HepG2 (cell line): ENCODE measurements around the gene HOXA13. TPM values are rescaled to one million over a fixed set of nuclear protein-coding genes. Genes with fewer than 3 reads are reported as not detected.

Source experiments
- GATAD1 ChIP-seq: IDR thresholded peaks from 2 replicates; pipeline ENCODE4 v1.6.1; 2016; ENCODE audit warnings: missing genetic modification reagents, missing compliant biosample characterization
- MZF1 ChIP-seq: sonication (generic); formaldehyde crosslinking; IDR thresholded peaks from 2 replicates; pipeline ENCODE4 v1.8.1; 2023; ENCODE audit warnings: mild to moderate bottlenecking, missing genetic modification reagents, borderline replicate concordance
- STAG1 ChIP-seq: sonication (generic); formaldehyde crosslinking; IDR thresholded peaks from 2 replicates; pipeline ENCODE4 v1.4.0; 2020; ENCODE audit warnings: missing genetic modification reagents
- ZBTB7B ChIP-seq: sonication (generic); formaldehyde crosslinking; IDR thresholded peaks from 2 replicates; pipeline ENCODE4 v1.4.0; 2020; ENCODE audit warnings: missing genetic modification reagents
- ZNF124 ChIP-seq: sonication (generic); formaldehyde crosslinking; IDR thresholded peaks from 2 replicates; pipeline ENCODE4 v1.4.0; 2020; ENCODE audit warnings: missing genetic modification reagents
- ZNF326 ChIP-seq: sonication (generic); formaldehyde crosslinking; IDR thresholded peaks from 2 replicates; pipeline ENCODE4 v1.4.0; 2020; ENCODE audit warnings: missing genetic modification reagents, borderline replicate concordance
- ZNF451 ChIP-seq: sonication (generic); formaldehyde crosslinking; IDR thresholded peaks from 2 replicates; pipeline ENCODE4 v1.5.0; 2020; ENCODE audit warnings: mild to moderate bottlenecking, missing genetic modification reagents
- ZNF513 ChIP-seq: sonication (generic); formaldehyde crosslinking; conservative IDR thresholded peaks from 2 replicates; pipeline ENCODE4 v1.5.0; 2020; ENCODE audit warnings: missing genetic modification reagents
- polyA plus RNA-seq, 8 experiments: library from polyadenylated mRNA; depleted of rRNA in 3 of 8; stranded (reverse) in 7 of 8; unstranded in 1 of 8; fragments of >200 nt; fragmentation: Illumina TruSeq in 4 of 8; extraction: Trizol in 4 of 8; gene quantifications; 2 replicates each; pipeline versions ENCODE4 v1.2.1 to v1.2.3, GENCODE V29; 2011 to 2016; ENCODE audit warnings: low read depth in 4 of 8, missing spikeins in 1 of 8, mixed read lengths in 1 of 8; ENCODE audit not compliant: insufficient read depth in 1 of 8
- total RNA-seq, 5 experiments: library from RNA; depleted of rRNA; stranded (reverse); fragments of >200 nt; fragmentation: Illumina TruSeq; extraction: Trizol; gene quantifications; 2 replicates each; pipeline ENCODE4 v1.2.3, GENCODE V29; 2016; ENCODE audit warnings: low read depth in 1 of 5
- TF ChIP-seq, protein P1 (sequence below): sonication (generic); formaldehyde crosslinking; IDR thresholded peaks from 2 replicates; pipeline ENCODE4 v1.5.1; 2020; ENCODE audit warnings: mild to moderate bottlenecking, missing genetic modification reagents, moderate library complexity
- TF ChIP-seq, protein P2 (sequence below): IDR thresholded peaks from 2 replicates; pipeline ENCODE4 v1.6.1; 2016; ENCODE audit warnings: mild to moderate bottlenecking

HOXA13 gene
- total and polyA plus RNA-seq, 2 of the 13 experiments (the other 11 are each of a cell fraction or from before 2014, with no cell fraction given): 0.01 to 0.04 TPM

GRCh38 chr7:27210441-27211083, 10.7 kb upstream of the HOXA13 start (continued):
- TF ChIP-seq, protein P1, sequence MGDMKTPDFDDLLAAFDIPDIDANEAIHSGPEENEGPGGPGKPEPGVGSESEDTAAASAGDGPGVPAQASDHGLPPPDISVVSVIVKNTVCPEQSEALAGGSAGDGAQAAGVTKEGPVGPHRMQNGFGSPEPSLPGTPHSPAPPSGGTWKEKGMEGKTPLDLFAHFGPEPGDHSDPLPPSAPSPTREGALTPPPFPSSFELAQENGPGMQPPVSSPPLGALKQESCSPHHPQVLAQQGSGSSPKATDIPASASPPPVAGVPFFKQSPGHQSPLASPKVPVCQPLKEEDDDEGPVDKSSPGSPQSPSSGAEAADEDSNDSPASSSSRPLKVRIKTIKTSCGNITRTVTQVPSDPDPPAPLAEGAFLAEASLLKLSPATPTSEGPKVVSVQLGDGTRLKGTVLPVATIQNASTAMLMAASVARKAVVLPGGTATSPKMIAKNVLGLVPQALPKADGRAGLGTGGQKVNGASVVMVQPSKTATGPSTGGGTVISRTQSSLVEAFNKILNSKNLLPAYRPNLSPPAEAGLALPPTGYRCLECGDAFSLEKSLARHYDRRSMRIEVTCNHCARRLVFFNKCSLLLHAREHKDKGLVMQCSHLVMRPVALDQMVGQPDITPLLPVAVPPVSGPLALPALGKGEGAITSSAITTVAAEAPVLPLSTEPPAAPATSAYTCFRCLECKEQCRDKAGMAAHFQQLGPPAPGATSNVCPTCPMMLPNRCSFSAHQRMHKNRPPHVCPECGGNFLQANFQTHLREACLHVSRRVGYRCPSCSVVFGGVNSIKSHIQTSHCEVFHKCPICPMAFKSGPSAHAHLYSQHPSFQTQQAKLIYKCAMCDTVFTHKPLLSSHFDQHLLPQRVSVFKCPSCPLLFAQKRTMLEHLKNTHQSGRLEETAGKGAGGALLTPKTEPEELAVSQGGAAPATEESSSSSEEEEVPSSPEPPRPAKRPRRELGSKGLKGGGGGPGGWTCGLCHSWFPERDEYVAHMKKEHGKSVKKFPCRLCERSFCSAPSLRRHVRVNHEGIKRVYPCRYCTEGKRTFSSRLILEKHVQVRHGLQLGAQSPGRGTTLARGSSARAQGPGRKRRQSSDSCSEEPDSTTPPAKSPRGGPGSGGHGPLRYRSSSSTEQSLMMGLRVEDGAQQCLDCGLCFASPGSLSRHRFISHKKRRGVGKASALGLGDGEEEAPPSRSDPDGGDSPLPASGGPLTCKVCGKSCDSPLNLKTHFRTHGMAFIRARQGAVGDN (CRISPR knock-in tag): peak; percentile 26
- TF ChIP-seq GATAD1 (no peak), STAG1 (CRISPR knock-in tag) (peak; percentile 47), ZBTB7B (CRISPR knock-in tag) (peak; percentile 22; the same call in 1 of the 2 replicates), ZNF451 (CRISPR knock-in tag) (no peak), ZNF124 (CRISPR knock-in tag) (0 out of 2 replicates have a peak, but pooled peaks have one; percentile 18), ZNF326 (CRISPR knock-in tag) (no peak), MZF1 (CRISPR knock-in tag) (no peak), ZNF513 (CRISPR knock-in tag) (no peak)
- TF ChIP-seq, protein P2, sequence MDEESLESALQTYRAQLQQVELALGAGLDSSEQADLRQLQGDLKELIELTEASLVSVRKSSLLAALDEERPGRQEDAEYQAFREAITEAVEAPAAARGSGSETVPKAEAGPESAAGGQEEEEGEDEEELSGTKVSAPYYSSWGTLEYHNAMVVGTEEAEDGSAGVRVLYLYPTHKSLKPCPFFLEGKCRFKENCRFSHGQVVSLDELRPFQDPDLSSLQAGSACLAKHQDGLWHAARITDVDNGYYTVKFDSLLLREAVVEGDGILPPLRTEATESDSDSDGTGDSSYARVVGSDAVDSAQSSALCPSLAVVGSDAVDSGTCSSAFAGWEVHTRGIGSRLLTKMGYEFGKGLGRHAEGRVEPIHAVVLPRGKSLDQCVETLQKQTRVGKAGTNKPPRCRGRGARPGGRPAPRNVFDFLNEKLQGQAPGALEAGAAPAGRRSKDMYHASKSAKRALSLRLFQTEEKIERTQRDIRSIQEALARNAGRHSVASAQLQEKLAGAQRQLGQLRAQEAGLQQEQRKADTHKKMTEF (CRISPR knock-in tag): 0 out of 2 replicates have a peak, but pooled peaks have one; percentile 24
- TF ChIP-seq, all 625 proteins: peak for 19
